ENCODE results near the gene MTUS2.

MTUS2 gene

GRCh38 chr13:29103065-29103800 is 283.1 kb downstream of the MTUS2 start:
- no peak for DNase-seq (ENCODE audit: low read depth in 2 of 3, low spot score in 2 of 3)

DNA sequence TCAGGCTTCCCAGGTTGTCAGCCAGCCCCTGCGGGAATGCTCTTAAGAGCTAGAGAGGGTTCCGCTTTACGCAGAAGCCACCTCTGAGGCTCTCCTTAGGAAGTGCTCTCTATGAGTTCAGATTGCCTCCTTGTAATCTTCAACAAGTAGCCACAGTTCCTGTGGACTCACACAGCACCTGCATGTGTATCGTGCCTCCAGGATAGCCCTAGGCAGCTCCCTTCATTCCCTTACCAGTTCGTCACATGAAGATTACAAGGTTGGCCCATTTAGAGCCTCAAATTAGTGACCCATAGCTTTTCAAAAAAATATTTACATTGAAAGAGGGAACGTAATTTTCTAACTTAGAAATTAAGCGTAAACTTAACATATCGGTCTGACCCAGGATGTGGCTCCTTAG is 284.3 kb downstream of the MTUS2 start:
- no peak for DNase-seq (ENCODE audit: low read depth in 2 of 3, low spot score in 2 of 3)

- no peak for DNase-seq (ENCODE audit: low read depth in 2 of 3, low spot score in 2 of 3)
These were observed 285.6 kb downstream of the MTUS2 start for GRCh38 chr13:29105779-29106178.

- no peak for DNase-seq (ENCODE audit: low read depth in 2 of 3, low spot score in 2 of 3)
These were observed 286.5 kb downstream of the MTUS2 start for GRCh38 chr13:29106651-29107050.

- DNase-seq (ENCODE audit: low read depth in 2 of 3, low spot score in 2 of 3): no peak
These were observed 288.1 kb downstream of the MTUS2 start for GRCh38 chr13:29108068-29108786.

- no peak for DNase-seq (ENCODE audit: low read depth in 2 of 3, low spot score in 2 of 3)
These were observed 289.8 kb downstream of the MTUS2 start for GRCh38 chr13:29109987-29110386.

DNA sequence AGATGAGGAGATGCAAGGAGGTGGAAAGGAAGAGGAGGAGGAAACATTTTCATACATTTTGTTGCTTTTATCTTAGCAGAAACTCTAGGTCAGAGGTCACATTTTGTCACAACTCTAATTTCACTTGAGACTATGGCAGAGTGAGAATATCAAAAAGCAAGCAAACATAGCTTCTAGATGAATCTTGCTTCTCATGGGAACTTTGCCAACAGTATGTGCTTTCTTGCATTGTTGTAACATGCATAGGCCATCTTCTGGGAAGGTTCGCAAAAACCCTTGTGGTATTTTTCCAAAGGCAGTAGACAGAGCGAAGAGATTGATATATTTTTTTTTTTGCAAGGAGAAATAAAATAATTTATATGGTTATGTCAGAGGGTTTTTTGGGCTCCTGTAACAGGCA is 291.3 kb downstream of the MTUS2 start:
- DNase-seq (ENCODE audit: low read depth in 2 of 3, low spot score in 2 of 3): no peak

DNA sequence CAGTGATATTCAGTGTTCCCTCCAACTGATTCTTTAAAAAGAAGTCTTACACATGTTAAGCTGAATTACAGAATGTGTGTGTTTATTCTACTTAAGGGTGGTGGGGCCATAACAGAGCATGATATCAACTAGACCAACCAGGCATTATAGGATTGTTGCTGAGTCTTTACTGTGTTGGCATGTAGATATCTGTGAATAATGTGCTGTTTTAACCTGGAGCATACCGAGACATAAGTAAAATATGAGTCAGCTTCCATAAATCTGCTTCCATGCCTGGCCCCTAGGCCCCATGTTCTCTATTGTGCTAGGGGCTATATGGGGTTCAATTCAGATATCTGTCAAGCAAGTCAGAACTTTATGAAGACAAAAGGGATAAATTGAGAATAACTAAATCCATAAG is 295.7 kb downstream of the MTUS2 start:
- no peak for DNase-seq (ENCODE audit: low read depth in 2 of 3, low spot score in 2 of 3)

GRCh38 chr13:29117663-29118062 is 297.5 kb downstream of the MTUS2 start:
- DNase-seq (ENCODE audit: low read depth in 2 of 3, low spot score in 2 of 3): no peak

DNA sequence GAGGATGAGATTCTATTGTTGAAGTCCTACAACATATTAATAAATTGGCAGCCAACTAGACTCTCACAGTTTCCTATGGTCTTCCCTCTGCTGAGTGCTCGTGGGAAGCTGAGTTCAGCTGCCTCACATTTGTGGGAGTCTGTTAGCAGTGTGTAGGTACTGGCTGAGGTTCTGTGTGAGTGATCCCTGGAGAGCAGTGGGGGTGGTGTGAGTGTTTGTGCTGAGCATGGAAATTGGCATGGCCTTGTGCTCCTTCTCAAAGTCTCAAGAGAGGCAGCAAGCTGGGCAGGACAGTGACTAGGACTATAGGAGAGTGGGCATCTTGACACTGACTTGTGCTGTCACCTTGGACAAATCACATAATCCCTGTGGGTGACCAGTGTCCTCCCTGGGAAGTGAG is 298.3 kb downstream of the MTUS2 start:
- no peak for DNase-seq (ENCODE audit: low read depth in 2 of 3, low spot score in 2 of 3)

DNA sequence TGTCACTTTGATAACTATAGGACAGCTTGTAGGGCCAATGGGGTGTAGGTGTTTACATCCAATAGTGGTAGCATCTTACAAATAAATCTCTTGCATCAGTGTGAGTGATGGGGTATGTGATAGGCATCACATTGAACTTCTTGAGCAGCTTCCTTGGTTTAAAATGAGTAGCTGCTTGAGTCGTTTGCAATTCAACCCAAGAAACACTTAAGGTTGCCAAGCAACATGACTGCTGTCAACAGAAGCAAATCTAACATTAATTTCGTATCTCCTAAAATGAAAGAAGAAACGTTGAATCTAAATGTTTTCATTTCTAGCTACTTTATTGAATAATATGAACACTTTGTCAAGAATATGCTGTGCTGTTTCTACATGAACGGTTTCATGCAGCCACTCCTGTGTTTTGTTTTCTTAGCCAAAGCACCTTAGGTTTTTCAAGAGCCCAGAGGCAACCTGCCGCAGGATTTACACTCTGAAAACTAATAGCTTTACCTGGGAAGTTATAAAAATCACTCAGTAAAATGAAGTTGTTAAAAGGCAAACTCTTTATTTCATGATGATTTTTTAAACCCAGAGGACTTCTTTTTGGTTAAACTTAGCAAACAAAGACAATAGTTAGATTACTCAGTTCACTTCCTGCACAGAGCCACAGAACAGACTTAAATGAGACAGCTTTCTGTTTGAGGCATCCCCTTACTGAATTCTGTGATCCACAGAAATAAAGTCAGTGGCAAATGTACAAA is 305.2 kb downstream of the MTUS2 start:
- DNase-seq (ENCODE audit: low read depth in 2 of 3, low spot score in 2 of 3): no peak

DNA sequence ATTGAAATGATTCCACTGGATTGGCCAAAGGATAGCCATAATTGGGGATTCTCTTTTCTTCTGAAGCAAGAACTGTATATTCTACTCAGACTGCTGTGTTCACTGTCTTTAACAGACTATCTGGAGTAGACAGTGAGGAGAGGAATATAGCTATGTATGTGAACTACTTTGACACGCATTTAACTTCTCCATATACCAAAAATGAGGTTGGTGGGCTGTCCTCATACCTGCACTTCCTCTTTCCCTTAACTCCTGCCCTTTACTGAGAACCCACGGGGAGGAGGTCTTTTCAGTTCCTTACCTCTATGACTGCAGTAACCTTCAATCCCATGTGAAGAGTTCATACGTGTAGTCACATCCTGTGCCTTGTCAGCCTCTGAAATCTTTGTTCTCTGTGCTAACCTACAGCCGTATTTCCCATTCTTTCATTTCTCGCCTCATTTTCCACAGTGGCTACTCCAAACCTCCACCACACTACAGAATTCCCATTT is 305.8 kb downstream of the MTUS2 start:
- DNase-seq (ENCODE audit: low read depth in 2 of 3, low spot score in 2 of 3): no peak

- no peak for DNase-seq (ENCODE audit: low read depth in 2 of 3, low spot score in 2 of 3)
These were observed 309.5 kb downstream of the MTUS2 start for GRCh38 chr13:29129616-29130015.

DNA sequence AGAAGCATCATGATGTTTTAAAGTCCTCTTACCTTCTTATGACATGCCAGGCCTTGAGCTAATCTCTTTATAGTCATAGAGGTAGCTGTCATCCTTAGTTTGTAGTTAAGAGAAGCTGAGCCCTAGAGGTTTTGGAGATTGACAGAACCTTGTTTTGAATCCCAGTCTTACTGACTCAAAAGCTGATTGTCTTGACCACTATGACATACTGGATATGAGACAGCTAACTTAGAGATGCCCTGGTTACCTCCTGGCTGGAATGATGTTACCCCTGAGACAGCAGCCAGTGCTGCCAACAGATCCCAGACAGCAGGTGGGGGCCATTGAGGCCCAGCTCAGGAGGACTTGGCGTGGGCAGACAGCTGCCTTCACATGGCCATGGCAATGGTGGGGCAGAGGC is 311.0 kb downstream of the MTUS2 start:
- DNase-seq (ENCODE audit: low read depth in 2 of 3, low spot score in 2 of 3): no peak

- DNase-seq (ENCODE audit: low read depth in 2 of 3, low spot score in 2 of 3): no peak
These were observed 311.9 kb downstream of the MTUS2 start for GRCh38 chr13:29131881-29132668.

GRCh38 chr13:29136341-29136740 is 316.2 kb downstream of the MTUS2 start:
- DNase-seq (ENCODE audit: low read depth in 2 of 3, low spot score in 2 of 3): no peak

DNA sequence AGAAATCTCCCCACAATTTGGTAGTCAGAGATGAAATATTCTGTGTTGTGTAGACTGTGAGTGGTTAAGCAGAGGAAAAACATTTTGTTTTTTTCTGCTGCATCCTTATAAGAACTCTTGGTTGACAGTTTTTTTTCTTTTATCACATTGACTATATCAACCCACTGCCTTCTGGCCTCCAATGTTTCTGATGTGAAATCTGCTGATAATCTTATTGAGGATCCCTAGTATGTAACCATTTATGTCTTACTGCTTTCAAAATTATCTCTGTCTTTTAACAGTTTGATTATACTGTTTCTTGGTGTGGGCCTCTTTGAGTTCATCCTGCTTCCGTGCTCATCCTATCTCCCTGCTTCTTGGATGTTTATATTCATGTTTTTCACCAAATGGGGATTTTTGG is 316.9 kb downstream of the MTUS2 start:
- DNase-seq (ENCODE audit: low read depth in 2 of 3, low spot score in 2 of 3): no peak

DNA sequence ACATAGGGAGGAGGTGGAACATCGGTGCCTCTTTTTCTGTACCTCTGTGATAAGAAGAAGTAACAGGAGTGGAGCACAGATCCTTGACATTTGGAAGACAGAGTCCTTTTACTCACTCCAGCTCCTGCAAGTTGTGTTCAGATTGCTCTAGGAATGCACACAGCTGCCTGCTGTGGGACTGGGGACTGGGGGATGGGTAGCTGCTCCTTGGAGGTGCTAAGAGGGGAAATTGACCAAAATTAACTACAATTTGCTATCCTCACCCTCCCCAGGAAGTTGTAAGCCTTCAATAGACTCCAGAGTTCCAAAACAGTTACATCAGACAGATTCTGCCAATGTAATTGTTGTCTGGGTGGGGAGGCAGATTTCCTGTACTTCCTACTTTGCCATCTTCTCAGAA is 317.9 kb downstream of the MTUS2 start:
- no peak for DNase-seq (ENCODE audit: low read depth in 2 of 3, low spot score in 2 of 3)

- no peak for DNase-seq (ENCODE audit: low read depth in 2 of 3, low spot score in 2 of 3)
These were observed 320.1 kb downstream of the MTUS2 start for GRCh38 chr13:29140277-29140676.

DNA sequence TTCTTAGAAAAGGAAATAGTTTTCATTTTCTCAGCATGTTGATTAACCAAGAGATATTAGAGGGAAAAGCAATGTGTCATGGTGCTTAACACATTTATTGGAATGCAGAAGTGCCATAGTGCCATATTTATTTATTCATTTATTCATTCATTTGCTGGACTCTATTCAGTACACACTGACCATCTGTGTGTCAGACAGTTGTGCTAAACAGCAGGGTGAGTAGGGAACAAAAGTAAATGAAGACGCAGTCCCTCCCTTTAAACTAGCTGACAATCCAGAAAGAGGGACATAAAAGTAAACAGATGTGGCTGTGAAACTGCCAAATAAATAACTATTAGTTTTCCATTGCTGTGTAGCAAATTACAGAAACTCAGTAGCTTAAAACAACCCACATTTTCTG is 323.7 kb downstream of the MTUS2 start:
- no peak for DNase-seq (ENCODE audit: low read depth in 2 of 3, low spot score in 2 of 3)

GRCh38 chr13:29154390-29154789 is 334.3 kb downstream of the MTUS2 start:
- no peak for DNase-seq (ENCODE audit: low read depth in 2 of 3, low spot score in 2 of 3)

All from activated CD8-positive, alpha-beta memory T cell treated with anti-CD3 and anti-CD28 coated beads for 48 hours (primary cell).